HepG2 (cell line): ENCODE data around the gene MICAL1. TPM values are rescaled to one million over a fixed set of nuclear protein-coding genes. Genes with fewer than 3 reads are reported as not detected.

Experiments used
- BRCA1 ChIP-seq: sonication (generic); formaldehyde crosslinking; IDR thresholded peaks from 2 replicates; pipeline ENCODE4 v1.4.0; 2020; ENCODE audit warnings: missing genetic modification reagents
- CENPT ChIP-seq: sonication (generic); formaldehyde crosslinking; IDR thresholded peaks from 2 replicates; pipeline ENCODE4 v1.8.0; 2022; ENCODE audit warnings: low read depth, mild to moderate bottlenecking, moderate library complexity, missing genetic modification reagents
- HNRNPUL1 ChIP-seq: fragments of 200-400 bp; formaldehyde crosslinking; IDR thresholded peaks from 2 replicates; pipeline ENCODE4 v1.6.1; 2017; ENCODE audit warnings: low read depth, mild to moderate bottlenecking, low read length, moderate library complexity
- HOXD1 ChIP-seq: sonication (generic); formaldehyde crosslinking; IDR thresholded peaks from 2 replicates; pipeline ENCODE4 v1.5.0; 2020; ENCODE audit warnings: missing genetic modification reagents
- MYC ChIP-seq: sonication (generic); formaldehyde crosslinking; IDR thresholded peaks from 2 replicates; pipeline ENCODE4 v1.9.0; 2021; ENCODE audit warnings: missing genetic modification reagents, borderline replicate concordance
- SIX1 ChIP-seq: sonication (generic); formaldehyde crosslinking; IDR thresholded peaks from 2 replicates; pipeline ENCODE4 v1.4.0; 2020; ENCODE audit warnings: missing genetic modification reagents, borderline replicate concordance
- TARDBP ChIP-seq: sonication (generic); formaldehyde crosslinking; IDR thresholded peaks from 2 replicates; pipeline ENCODE4 v1.8.0; 2022; ENCODE audit warnings: mild to moderate bottlenecking, missing genetic modification reagents
- TBX2 ChIP-seq: sonication (generic); formaldehyde crosslinking; IDR thresholded peaks from 2 replicates; pipeline ENCODE4 v1.5.0; 2020; ENCODE audit warnings: missing genetic modification reagents, mild to moderate bottlenecking, borderline replicate concordance
- ZBTB3 ChIP-seq: sonication (generic); formaldehyde crosslinking; IDR thresholded peaks from 2 replicates; pipeline ENCODE4 v1.4.0; 2020; ENCODE audit warnings: low read depth, mild to moderate bottlenecking, moderate library complexity, missing genetic modification reagents, borderline replicate concordance
- ZNF10 ChIP-seq: sonication (generic); formaldehyde crosslinking; IDR thresholded peaks from 2 replicates; pipeline ENCODE4 v1.4.0; 2020; ENCODE audit warnings: mild to moderate bottlenecking, low read depth, missing genetic modification reagents, borderline replicate concordance
- ZNF501 ChIP-seq: sonication (generic); formaldehyde crosslinking; IDR thresholded peaks from 2 replicates; pipeline ENCODE4 v1.5.1; 2020; ENCODE audit warnings: mild to moderate bottlenecking, moderate library complexity, missing genetic modification reagents
- ZNF782 ChIP-seq: sonication (generic); formaldehyde crosslinking; IDR thresholded peaks from 2 replicates; pipeline ENCODE4 v1.4.0; 2020; ENCODE audit warnings: missing genetic modification reagents, mild to moderate bottlenecking, borderline replicate concordance
- polyA plus RNA-seq, 8 experiments: library from polyadenylated mRNA; depleted of rRNA in 3 of 8; stranded (reverse) in 7 of 8; unstranded in 1 of 8; fragments of >200 nt; fragmentation: Illumina TruSeq in 4 of 8; extraction: Trizol in 4 of 8; gene quantifications; 2 replicates each; pipeline versions ENCODE4 v1.2.1 to v1.2.3, GENCODE V29; 2011 to 2016; ENCODE audit warnings: low read depth in 4 of 8, missing spikeins in 1 of 8, mixed read lengths in 1 of 8; ENCODE audit not compliant: insufficient read depth in 1 of 8
- total RNA-seq, 5 experiments: library from RNA; depleted of rRNA; stranded (reverse); fragments of >200 nt; fragmentation: Illumina TruSeq; extraction: Trizol; gene quantifications; 2 replicates each; pipeline ENCODE4 v1.2.3, GENCODE V29; 2016; ENCODE audit warnings: low read depth in 1 of 5
- TF ChIP-seq, protein P1 (sequence below): sonication (generic); formaldehyde crosslinking; IDR thresholded peaks from 2 replicates; pipeline ENCODE4 v1.8.0; 2022; ENCODE audit warnings: mild to moderate bottlenecking, missing genetic modification reagents, moderate library complexity
- TF ChIP-seq, protein P2 (sequence below), 2 experiments: sonication (generic) in 1 of 2; formaldehyde crosslinking in 1 of 2; IDR thresholded peaks; 2 replicates each; pipeline versions ENCODE4 v1.4.0 to v1.6.1; 2016 to 2020; ENCODE audit warnings: borderline replicate concordance in 1 of 2, low read depth in 1 of 2, mild to moderate bottlenecking in 1 of 2, missing genetic modification reagents in 1 of 2
- TF ChIP-seq, protein P3 (sequence below): sonication (generic); formaldehyde crosslinking; IDR thresholded peaks from 2 replicates; pipeline ENCODE4 v1.5.1; 2020; ENCODE audit warnings: mild to moderate bottlenecking, missing genetic modification reagents, borderline replicate concordance
- TF ChIP-seq, protein P4 (sequence below): sonication (generic); formaldehyde crosslinking; IDR thresholded peaks from 2 replicates; pipeline ENCODE4 v1.4.0; 2020; ENCODE audit warnings: missing genetic modification reagents
- TF ChIP-seq, protein P5 (sequence below): IDR thresholded peaks from 2 replicates; pipeline ENCODE4 v1.6.1; 2016; ENCODE audit warnings: control low read depth

The MICAL1 gene
- total and polyA plus RNA-seq, 2 of the 13 experiments (the other 11 are each of a cell fraction or from before 2014, with no cell fraction given): 6.9 to 39.0 TPM

DNA sequence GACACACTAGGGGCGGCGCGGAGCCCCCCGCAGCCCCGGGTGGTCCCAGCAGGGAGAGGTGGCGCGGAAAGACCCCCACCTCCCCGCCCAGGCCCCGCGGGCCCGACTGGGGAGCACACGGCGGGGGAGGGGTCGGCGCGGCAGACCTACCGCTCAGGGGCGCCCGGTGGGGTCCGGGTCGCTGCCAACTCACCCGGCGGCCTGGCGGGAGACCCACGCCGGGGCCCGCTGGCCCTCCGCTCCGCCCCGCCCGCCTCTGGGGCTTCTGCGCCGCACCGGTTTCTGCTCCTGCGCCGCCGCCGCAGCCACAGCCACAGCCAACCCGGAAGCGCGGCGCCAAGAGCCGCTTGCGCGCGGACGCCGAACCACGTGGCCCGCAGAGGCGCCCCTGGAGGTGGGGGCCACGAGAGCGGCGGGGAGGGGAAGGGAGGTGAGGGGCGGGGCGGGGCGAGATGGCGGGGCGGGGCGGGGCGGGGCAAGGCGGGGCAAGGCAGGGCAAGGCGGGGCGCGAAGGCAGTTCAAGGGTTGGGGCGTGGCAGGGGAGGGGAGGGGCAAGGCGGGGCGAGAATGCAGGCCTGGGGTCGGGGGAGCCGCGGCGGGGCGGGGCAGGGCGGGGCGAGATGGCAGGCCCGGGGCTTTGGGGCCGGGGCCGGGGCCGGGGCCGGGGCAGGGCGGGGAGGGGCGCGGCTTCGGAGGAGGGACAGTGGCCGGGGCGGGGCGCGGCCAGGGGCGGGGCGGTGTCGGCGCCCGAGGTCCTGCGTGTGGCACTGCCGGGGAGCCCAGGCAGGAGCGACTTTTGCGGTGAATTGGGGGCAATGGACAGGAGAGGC is 27.5 kb upstream of the MICAL1 start, which contains the start of gene ZBTB24 (continued):
- TF ChIP-seq, protein P1, sequence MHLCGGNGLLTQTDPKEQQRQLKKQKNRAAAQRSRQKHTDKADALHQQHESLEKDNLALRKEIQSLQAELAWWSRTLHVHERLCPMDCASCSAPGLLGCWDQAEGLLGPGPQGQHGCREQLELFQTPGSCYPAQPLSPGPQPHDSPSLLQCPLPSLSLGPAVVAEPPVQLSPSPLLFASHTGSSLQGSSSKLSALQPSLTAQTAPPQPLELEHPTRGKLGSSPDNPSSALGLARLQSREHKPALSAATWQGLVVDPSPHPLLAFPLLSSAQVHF (CRISPR knock-in tag): no peak
- TF ChIP-seq TARDBP (CRISPR knock-in tag): 0 out of 2 replicates have a peak, but pooled peaks have one; percentile 27
- TF ChIP-seq HNRNPUL1: no peak
- TF ChIP-seq ZNF782 (CRISPR knock-in tag): no peak
- no peak for TF ChIP-seq ZNF10
- TF ChIP-seq TBX2: peak; percentile 37; the same call in 1 of the 2 replicates
- TF ChIP-seq, protein P2, sequence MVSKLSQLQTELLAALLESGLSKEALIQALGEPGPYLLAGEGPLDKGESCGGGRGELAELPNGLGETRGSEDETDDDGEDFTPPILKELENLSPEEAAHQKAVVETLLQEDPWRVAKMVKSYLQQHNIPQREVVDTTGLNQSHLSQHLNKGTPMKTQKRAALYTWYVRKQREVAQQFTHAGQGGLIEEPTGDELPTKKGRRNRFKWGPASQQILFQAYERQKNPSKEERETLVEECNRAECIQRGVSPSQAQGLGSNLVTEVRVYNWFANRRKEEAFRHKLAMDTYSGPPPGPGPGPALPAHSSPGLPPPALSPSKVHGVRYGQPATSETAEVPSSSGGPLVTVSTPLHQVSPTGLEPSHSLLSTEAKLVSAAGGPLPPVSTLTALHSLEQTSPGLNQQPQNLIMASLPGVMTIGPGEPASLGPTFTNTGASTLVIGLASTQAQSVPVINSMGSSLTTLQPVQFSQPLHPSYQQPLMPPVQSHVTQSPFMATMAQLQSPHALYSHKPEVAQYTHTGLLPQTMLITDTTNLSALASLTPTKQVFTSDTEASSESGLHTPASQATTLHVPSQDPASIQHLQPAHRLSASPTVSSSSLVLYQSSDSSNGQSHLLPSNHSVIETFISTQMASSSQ (IDR thresholded peaks at IDR 0.05; ENCODE audit: low read depth): no peak
- TF ChIP-seq, protein P2 (CRISPR knock-in tag; IDR thresholded peaks at IDR 0.05; ENCODE audit: borderline replicate concordance): no peak
- TF ChIP-seq HOXD1: no peak
- TF ChIP-seq, protein P3, sequence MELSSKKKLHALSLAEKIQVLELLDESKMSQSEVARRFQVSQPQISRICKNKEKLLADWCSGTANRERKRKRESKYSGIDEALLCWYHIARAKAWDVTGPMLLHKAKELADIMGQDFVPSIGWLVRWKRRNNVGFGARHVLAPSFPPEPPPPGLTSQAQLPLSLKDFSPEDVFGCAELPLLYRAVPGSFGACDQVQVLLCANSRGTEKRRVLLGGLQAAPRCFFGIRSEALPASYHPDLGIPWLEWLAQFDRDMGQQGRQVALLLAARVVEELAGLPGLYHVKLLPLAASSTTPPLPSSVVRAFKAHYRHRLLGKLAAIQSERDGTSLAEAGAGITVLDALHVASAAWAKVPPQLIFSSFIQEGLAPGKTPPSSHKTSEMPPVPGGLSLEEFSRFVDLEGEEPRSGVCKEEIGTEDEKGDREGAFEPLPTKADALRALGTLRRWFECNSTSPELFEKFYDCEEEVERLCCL: no peak
- no peak for TF ChIP-seq CENPT (CRISPR knock-in tag)
- TF ChIP-seq SIX1 (CRISPR knock-in tag): no peak
- no peak for TF ChIP-seq BRCA1 (CRISPR knock-in tag)
- TF ChIP-seq, protein P4, sequence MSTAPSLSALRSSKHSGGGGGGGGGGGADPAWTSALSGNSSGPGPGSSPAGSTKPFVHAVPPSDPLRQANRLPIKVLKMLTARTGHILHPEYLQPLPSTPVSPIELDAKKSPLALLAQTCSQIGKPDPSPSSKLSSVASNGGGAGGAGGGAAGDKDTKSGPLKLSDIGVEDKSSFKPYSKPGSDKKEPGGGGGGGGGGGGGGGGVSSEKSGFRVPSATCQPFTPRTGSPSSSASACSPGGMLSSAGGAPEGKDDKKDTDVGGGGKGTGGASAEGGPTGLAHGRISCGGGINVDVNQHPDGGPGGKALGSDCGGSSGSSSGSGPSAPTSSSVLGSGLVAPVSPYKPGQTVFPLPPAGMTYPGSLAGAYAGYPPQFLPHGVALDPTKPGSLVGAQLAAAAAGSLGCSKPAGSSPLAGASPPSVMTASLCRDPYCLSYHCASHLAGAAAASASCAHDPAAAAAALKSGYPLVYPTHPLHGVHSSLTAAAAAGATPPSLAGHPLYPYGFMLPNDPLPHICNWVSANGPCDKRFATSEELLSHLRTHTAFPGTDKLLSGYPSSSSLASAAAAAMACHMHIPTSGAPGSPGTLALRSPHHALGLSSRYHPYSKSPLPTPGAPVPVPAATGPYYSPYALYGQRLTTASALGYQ: no peak
- TF ChIP-seq ZNF501: peak; percentile 21; the same call in 1 of the 2 replicates
- peak; percentile 84; the same call in 1 of the 2 replicates for TF ChIP-seq MYC (CRISPR knock-in tag)
- no peak for TF ChIP-seq ZBTB3 (CRISPR knock-in tag)
- TF ChIP-seq, protein P5, sequence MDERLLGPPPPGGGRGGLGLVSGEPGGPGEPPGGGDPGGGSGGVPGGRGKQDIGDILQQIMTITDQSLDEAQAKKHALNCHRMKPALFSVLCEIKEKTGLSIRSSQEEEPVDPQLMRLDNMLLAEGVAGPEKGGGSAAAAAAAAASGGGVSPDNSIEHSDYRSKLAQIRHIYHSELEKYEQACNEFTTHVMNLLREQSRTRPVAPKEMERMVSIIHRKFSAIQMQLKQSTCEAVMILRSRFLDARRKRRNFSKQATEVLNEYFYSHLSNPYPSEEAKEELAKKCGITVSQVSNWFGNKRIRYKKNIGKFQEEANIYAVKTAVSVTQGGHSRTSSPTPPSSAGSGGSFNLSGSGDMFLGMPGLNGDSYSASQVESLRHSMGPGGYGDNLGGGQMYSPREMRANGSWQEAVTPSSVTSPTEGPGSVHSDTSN: no peak
